ENCODE results near the gene ALPK3.
"Not testable (repeated sequence)": the region's sequence is repeated elsewhere in the genome, so short reads cannot be mapped to it uniquely, and the experiment has no call there.

The ALPK3 gene

DNA sequence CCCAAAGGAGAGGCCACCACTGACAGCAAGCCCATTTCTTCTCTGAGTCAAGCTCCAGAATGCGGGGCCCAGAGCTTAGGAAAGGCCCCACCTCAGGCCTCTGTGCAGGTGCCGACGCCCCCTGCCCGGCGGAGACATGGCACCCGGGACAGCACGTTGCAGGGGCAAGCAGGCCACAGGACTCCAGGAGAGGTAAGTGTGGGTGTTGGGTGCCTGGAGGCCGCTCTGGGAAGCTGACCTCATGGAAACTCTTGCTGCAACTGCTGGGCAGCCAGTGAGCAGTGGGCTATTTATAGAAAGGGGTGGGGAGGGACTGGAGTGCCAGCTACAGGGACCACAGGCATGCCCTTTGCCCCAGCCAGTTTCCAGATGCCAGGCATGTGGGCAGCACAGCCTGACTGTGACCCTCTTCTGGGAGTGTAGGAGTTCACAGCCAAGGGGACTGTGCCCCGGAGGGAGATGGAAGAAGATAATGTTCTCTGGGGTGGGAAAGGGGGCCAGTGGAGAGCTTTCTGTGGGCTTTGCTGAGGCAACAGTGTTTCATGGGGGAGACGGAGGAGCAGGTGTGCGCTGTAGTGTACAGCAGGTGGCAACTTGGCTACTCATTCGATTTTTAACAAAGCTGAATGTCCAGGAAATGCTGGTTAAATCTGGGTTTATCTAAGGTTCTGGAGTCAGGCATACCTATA is 23.7 kb downstream of the ALPK3 start:
- DNase-seq (ENCODE audit: low spot score) = peak; percentile 76
- no peak for FAIRE-seq

DNA sequence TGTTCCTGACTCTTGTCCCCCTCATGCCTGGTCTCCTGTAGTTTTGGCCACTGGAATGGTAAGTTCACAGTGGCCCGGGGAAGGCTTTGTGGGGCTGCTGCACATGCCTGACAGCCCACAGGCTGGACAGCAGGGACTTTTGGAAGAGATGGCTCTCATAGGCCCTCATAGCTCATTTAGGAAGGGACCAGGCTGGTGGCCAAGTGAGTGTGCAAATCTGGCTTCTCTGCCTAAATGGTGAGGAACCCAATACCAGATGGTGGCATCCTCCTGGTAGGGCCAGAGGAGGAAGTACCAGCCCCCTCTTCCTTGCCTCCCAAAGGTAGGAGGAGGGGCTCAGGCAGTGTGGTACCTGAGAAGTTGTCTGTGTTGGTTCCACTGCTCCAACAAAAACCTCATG is 25.6 kb downstream of the ALPK3 start:
- DNase-seq (ENCODE audit: low spot score) (no peak), FAIRE-seq (no peak)

DNA sequence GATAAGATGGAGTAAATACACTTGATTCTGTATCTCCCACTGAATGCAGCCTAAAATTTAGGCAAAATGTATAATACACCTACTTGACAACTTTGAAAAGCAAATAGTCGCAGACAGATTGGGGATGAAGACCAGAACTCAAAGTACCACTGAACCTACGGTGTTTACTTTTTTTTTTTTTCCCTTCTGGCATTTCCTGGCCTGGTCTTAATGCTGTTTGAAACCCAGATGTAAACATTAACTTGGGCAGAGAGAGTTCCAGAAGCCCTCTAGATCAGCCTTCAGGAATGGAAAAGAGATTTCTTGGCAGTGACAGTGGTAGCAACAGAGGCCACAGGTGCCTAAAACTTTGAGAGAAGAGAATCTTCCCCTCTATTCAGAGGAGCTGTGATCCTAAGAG is 27.8 kb downstream of the ALPK3 start:
- no peak for FAIRE-seq
- DNase-seq (ENCODE audit: low spot score) = no peak

DNA sequence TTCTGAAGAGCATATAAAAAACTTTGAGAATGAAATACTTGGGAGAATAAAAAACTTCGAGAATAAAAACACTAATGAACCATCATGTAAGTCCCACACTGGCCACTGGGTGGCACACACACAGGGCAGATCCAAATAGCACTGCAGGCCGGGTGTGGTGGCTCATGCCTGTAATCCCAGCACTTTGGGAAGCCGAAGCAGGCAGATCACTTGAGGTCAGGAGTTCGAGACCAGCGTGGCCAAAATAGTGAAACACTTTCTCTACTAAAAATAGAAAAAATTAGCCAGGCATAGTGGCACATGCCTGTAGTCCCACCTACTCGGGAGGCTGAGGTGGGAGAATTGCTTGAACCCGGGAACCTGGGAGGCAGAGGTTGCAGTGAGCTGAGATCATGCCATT is 28.5 kb downstream of the ALPK3 start:
- peak; percentile 39 for DNase-seq (ENCODE audit: low spot score)
- FAIRE-seq = not testable (repeated sequence)

DNA sequence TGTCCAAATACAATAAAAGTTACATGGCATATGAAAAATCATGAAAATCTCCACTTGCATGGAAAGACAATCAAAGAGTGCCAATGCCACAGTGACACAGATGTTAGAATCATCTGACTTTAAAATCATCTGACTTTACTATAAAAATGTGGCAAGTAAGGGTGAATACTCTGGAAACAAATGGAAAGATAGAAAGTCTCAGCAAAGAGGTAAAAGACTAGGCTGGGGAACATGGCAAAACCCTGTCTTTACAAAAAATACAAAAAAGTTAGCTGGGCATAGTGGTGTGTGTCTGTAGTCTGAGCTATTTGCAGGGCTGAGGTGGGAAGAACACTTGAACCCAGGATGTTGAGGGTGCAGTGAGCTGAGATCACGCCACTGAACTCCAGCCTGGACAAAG is 29.1 kb downstream of the ALPK3 start:
- FAIRE-seq (no peak), DNase-seq (ENCODE audit: low spot score) (no peak)

DNA sequence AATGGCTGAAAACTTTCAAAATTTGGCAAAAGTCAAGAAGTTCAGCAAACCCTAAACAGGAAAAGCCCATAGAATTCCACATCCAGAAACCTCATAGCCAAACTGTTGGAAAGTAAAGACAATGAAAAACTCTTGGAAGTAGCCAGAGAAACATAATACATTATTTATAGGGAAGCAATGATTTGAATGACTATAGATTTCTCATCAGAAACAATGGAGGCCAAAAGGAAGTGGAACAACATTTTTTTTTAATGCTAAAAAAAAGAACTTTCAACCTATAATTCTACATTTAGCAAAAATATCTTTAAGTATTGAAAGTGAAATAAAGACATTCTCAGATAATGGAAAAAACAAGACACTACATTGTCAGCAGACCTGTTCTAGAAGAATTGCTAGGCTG is 30.2 kb downstream of the ALPK3 start:
- FAIRE-seq (no peak), DNase-seq (ENCODE audit: low spot score) (no peak)

DNA sequence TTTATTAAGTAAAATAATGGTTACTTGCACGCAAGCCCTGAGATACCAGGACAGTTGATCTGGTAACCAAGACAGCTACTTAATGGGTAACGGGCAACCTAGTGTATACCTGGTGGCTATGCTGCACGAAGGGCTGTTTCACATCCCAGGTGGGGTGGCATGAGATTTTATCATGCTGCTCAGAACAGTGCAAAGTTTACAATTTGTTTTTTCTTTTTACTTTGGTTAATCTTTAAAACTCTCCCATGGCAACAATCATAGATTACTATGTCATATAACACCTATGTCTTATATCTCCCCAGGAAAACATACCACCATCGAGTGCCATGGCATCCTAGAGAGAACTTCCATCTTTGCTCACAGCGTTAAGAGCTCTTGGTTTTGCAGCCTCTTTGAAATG is 35.1 kb downstream of the ALPK3 start:
- FAIRE-seq (no peak), DNase-seq (ENCODE audit: low spot score) (no peak)

DNA sequence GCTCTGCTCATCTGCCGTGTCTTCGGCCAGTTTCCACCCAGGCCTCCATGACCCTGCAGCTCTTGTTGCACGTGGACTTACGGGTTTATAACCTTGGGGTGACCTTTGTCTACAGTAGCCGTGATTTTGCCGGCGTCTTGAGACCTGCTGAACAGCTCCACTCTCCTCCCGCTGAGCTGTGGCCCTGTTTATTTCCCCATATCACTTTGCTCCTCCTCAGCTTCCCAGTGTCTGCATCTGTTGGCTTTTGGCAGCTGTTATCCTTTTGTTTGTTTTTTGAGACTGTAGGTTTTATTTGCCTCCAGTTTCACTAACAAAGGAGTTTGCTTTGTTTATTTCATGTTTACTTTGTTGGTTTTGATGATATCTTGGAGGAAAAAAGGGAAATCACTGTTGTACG is 38.0 kb downstream of the ALPK3 start:
- FAIRE-seq (no peak), DNase-seq (ENCODE audit: low spot score) (no peak)

DNA sequence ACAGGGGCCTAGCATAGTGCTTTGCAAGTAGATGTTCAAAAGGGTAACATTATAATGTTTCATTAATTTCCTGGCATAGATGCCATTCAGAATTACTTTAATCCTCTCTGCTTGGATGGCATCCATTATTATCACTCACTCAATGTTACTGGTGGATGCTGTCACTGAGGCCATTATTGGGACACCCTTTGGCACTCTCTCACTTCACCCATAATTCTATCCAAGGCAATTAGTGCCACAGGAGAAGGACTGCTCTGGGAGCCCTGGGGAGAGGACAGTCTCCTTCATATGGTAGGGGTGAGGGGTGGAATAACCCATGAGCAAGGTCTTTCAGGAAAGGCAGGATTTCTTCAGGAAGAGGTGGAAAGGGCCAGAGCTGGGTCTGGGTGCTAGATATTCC is 38.6 kb downstream of the ALPK3 start:
- FAIRE-seq (no peak), DNase-seq (ENCODE audit: low spot score) (no peak)

DNA sequence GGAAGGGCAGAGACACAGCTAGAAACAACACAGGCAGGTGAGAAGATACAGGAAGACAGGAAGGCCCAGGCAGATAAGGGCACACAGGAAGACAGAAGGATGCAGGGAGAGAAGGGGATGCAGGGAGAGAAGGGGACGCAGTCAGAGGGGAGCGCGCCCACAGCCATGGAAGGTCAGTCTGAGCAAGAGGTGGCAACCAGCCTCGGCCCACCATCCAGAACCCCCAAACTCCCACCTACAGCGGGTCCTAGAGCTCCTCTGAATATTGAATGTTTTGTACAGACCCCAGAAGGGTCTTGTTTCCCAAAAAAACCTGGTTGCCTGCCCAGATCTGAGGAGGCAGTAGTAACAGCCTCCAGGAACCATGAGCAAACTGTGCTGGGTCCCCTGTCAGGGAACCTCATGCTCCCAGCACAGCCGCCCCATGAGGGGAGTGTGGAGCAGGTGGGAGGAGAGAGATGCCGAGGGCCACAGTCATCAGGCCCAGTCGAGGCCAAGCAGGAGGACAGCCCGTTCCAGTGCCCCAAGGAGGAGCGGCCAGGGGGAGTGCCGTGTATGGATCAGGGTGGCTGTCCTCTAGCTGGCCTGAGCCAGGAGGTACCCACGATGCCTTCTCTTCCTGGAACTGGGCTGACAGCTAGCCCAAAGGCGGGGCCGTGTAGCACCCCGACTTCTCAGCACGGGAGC is 39.7 kb downstream of the ALPK3 start:
- no peak for DNase-seq (ENCODE audit: low spot score)
- FAIRE-seq = no peak

DNA sequence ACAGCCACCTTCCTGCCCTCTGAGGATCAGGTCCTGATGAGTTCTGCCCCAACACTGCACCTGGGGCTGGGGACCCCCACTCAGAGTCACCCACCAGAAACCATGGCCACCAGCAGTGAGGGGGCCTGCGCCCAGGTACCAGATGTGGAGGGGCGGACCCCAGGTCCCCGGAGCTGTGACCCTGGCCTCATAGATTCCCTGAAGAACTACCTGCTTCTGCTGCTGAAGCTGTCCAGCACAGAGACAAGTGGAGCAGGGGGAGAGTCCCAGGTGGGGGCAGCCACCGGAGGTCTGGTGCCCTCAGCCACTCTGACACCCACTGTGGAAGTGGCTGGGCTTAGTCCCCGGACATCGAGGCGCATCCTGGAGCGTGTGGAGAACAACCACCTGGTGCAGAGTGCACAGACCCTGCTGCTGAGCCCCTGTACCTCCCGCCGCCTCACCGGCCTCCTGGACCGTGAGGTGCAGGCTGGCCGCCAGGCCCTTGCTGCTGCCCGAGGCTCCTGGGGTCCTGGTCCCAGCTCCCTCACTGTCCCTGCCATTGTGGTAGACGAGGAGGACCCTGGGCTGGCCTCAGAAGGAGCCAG is 40.4 kb downstream of the ALPK3 start:
- FAIRE-seq (no peak), DNase-seq (ENCODE audit: low spot score) (no peak)

DNA sequence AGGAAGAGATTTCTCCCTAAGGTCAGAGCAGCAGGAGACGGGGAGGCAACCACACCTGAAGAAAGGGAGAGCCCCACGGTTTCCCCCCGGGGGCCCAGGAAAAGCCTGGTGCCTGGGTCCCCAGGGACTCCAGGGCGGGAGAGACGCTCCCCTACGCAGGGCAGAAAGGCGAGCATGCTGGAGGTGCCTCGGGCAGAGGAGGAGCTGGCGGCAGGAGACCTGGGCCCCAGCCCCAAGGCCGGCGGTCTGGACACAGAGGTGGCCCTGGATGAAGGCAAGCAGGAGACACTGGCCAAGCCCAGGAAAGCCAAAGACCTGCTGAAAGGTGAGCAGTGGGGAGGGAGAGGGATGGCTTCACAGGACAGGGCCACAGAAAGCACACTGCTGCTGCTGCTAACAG is 41.1 kb downstream of the ALPK3 start:
- DNase-seq (ENCODE audit: low spot score) (no peak), FAIRE-seq (no peak)

DNA sequence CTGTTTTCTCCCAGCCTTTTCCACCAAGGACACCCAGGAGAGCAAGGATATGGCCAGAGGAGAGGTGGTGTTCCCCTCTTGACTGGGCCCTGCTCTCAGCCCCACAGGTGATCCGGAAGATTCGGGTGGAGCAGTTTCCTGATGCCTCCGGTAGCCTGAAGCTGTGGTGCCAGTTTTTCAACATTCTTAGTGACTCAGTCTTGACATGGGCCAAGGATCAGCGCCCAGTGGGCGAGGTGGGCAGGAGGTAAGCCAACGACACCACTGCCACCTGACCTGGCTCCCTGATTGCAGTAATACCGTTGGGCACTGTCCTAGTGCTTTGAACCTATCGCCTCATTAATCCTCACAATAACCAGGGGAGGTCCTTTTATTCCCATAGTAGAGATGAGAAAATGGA is 42.0 kb downstream of the ALPK3 start:
- FAIRE-seq (no peak), DNase-seq (ENCODE audit: low spot score) (no peak)

DNA sequence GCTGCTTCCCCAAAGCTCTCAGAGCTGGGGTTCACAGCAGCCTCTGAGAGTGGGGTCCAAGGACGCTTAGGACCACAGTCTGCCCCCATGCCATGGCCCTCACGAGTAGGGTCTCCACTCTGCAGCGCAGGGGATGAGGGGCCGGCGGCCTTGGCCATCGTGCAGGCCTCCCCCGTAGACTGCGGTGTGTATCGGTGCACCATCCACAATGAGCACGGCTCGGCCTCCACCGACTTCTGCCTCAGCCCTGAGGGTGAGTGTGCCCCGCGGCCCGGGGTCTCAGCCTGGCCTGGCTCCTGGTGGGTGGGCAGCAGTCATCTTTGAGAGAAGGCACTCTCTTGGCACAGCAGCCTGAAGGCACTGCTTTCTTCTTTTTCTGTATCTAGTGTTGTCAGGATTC is 42.5 kb downstream of the ALPK3 start:
- no peak for DNase-seq (ENCODE audit: low spot score)

DNA sequence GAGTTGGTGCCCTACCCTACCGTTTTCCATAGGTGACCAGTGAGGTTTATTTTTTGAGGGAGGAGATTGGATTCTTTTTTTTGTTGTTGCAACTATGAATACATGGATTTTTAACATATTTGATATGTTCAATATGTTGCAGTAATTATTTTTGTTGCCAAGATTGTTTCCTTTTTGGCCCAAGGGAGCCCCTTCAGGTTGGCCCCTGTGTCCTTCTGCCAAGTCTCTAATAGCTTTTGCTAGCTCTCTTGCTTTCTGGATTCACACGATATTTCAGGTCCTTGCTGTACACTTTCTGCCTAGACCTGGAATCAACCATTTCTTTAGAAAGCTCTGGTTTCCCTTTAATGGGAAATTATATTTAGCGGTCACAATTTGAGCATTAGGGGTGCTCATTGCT is 44.6 kb downstream of the ALPK3 start:
- no peak for DNase-seq (ENCODE audit: low spot score)
- no peak for FAIRE-seq

More for the DNA sequence above, 42.5 kb downstream of the ALPK3 start:
- FAIRE-seq = no peak

DNA sequence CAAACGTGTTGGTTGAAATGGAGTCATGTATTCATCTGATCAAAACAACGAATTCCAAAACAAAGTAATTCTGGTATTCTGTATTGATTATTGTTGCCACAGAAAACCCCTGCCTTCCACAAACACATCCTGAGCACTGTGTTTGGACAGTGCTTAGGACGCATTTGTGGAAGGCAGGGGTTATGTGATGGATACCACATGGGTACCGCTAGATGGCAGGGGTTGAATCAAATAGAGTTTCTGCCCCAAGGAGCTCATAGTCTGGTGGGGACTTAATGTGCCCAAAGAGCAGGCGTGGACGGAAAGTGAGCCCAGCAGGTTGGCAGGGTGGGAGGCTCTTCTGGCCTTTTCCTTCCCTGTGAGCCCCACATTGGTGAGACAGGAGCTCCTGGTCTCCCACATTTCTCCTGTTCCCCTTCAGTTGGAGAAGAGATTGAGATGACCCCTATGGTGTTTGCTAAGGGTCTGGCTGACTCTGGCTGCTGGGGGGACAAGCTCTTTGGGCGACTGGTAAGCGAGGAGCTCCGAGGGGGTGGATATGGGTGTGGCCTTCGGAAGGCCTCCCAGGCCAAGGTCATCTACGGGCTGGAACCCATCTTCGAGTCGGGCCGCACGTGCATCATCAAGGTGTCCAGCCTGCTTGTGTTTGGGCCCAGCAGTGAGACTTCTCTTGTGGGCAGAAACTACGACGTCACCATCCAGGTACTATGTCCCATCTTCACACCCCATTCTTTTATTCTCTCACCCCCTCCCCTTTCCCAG is 45.2 kb downstream of the ALPK3 start:
- no peak for FAIRE-seq
- no peak for DNase-seq (ENCODE audit: low spot score)

DNA sequence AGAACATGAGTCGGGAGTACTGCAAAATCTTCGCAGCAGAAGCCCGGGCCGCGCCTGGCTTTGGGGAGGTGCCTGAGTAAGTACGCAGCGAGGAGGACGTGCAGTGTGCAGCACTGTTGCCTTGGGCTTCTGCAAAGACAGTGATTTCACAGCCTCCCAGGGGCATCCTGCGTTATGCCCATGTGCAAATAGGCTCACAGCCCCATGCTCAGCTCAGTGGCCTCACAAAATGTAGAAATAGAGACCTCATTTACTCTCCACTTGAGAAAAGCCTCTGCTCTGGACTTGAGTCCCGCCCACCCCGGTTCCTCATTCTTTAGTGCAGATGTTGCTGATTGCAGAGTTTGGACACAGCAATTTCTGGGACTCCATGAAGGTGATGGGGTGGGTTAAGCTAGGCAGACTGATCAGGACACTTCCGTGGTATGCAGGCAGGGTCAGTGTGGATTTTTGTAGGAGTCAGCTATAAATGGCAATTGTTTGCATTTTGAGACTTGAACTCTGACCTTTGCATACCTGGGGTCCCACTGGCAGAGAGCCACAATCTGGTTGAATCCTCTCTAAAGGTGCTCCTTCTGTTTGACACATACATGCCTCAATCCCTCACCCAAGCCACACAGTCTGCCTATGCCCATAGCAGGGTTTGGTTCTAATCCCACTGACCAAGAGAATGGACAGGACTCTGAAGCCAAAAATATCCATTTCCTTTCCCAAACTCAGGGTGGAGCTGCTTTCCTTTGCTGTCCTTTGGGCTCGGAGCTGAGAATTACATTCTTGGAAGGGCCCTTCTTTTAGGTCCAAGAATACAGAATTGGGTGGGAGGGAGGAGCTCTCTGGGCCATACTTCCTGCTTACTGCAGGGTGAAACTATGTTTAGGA is 46.6 kb downstream of the ALPK3 start:
- FAIRE-seq (no peak), DNase-seq (ENCODE audit: low spot score) (no peak)

DNA sequence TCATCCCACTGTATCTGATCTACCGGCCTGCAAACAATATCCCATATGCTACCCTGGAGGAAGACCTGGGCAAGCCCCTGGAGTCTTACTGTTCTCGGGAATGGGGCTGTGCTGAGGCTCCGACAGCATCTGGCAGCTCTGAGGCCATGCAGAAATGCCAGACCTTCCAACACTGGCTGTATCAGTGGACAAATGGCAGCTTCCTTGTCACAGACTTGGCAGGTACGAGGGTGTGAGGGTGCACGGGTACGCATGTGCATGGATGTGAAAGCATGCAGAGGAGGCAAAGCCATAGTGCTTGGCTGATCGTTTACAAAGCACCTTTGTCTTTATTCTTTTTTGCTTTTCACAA is 47.3 kb downstream of the ALPK3 start:
- DNase-seq (ENCODE audit: low spot score) (no peak), FAIRE-seq (no peak)

DNA sequence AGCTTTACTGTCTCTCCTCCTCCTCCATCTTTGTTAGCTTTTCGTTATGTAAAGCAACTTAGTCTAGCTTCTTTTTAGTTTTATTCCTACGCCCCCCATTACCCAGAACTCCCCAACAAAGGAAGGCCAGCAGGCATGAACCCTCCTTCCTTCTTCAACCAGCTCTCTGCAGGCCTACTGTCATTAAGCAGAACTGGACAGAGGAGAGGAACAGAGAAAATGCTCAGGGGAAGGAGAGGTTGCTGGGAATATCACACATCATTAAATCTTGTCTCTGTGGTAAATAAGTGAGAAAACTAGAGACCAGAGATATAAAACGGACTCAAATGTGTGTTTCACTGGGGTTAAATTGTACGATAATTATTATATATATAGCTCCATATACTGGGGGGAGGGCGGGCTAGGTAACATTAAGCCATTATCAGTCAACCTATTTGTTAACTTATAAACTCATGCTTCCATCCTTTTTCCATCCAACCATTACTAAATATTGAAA is 48.0 kb downstream of the ALPK3 start:
- DNase-seq (ENCODE audit: low spot score) = no peak
- FAIRE-seq = no peak

DNA sequence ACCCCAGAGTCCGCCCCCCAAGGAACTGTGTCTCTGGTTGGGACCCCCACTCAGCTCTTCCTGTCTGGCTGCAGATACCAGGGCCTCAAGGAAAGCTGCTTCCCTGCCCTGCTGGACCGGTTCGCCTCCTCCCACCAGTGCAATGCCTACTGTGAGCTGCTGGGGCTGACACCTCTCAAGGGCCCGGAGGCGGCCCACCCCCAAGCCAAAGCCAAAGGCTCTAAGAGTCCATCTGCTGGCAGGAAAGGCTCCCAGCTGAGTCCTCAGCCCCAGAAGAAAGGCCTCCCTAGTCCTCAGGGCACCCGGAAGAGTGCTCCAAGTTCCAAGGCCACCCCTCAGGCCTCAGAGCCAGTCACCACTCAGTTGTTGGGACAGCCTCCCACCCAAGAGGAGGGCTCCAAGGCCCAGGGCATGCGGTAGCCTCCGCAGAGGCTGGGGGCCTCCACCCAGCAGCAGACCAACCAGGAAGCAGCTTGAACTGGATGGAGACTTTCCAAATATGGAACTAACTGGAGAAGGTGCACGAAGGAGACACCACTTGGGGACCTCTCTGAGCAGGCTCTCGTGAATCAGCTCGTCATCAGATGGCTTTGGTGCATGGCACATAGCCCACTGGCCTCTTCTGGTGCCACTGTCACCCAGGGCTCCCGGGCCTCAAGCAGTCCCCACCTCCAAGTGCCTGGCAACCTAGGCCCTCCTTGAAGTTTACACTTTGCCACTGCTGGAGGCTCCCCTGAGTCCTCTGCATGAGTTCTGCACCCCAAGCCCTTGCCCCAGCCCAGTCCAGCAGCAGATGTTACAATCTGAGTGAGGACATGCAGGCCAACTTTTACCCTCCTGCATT is 51.1 kb downstream of the ALPK3 start:
- FAIRE-seq (no peak), DNase-seq (ENCODE audit: low spot score) (no peak)
